ENCODE results near the gene SUPT4H1. TPM values are rescaled to one million over a fixed set of nuclear protein-coding genes. Genes with fewer than 3 reads are reported as not detected.

The SUPT4H1 gene
- total and polyA plus RNA-seq, 2 of the 4 experiments (the other 2 are of a cell fraction), result 51.6 to 129 TPM

DNA sequence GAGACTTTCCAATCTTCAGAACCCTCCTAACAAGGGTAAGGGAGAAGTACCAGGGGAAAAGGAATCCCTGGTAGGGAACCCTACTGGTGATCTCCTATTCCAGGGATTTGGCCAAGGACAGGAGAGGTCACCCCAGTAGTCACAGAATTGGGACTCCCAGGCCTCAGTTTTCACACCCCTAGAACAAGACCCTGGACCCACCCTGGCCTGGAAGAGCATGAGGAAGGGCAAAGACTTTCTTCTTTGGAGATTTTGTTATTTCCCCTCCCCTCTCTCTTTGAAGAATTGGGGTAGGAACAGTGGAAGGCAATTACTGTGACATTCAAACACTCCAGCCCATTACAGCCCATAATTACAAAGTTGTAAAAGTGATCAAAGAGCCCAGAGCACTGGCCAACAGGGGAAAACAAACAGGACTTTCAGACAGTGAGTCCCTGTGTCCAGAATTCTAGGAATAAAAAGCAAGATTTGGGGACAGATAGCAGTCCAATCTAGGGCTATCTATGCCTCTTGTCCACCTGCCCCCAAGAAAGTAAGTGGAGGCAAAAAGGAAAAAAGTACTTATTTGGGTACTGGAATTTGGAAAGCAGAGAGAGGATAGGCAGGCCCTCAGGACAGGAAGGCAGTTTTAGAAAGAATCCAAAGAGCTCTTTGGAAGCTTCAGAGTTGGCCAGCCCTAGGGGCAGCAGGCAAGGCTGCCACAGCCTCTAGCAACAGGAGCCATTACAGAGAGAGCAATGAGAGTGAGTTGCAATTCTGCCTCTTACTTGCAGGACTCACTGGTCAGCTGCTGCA, 13.4 kb upstream of the SUPT4H1 start:
- CTCF ChIA-PET, result no interaction called here
- Histone ChIP-seq H3K23ac (ENCODE audit: low read depth, low read length) (no peak overlapping the region), H2AK9ac (replicated peaks; ENCODE audit: low read depth, low read length, poor library complexity) (no peak overlapping the region), H3K4me3 (ENCODE audit: insufficient read depth, low read depth, low read length) (no peak overlapping the region), H3K18ac (ENCODE audit: low read depth, low read length) (no peak overlapping the region), H4K91ac (ENCODE audit: insufficient read depth, low read depth, low read length) (no peak overlapping the region), H3K9me3 (ENCODE audit: control insufficient read depth, insufficient read depth, low read length) (no peaks in the 10 kb centered on the region), H3K4ac (ENCODE audit: low read depth, low read length) (no peak overlapping the region), H2BK5ac (ENCODE audit: low read depth, low read length, poor library complexity, severe bottlenecking) (no peak overlapping the region), H2BK120ac (ENCODE audit: low read depth, low read length) (no peak overlapping the region), H4K20me1 (ENCODE audit: insufficient read depth, low read length) (no peaks in the 10 kb centered on the region), H2AFZ (replicated peaks; ENCODE audit: low read length, poor library complexity) (no peak overlapping the region), H3K9me1 (ENCODE audit: insufficient read depth, low read length) (no peaks in the 10 kb centered on the region), H3K27me3 (ENCODE audit: control insufficient read depth, insufficient read depth, low read length) (peaks cover 32% of the 10 kb centered on the region), H4K8ac (ENCODE audit: low read depth in 2 of 2, low read length in 2 of 2) (no peak overlapping the region), H3K4me2 (ENCODE audit: low read depth, low read length) (no peak overlapping the region), H3K14ac (replicated peaks; ENCODE audit: low read depth, low read length) (no peak overlapping the region), H2AK5ac (ENCODE audit: low read depth, low read length) (no peak overlapping the region), H3K79me1 (ENCODE audit: low read depth in 1 of 2, low read length in 2 of 2) (no peaks in the 10 kb centered on the region), H3K36me3 (ENCODE audit: control insufficient read depth, insufficient read depth, low read length) (no peaks in the 10 kb centered on the region), H4K5ac (ENCODE audit: low read depth, low read length) (no peak overlapping the region), H2BK20ac (ENCODE audit: low read depth, low read length) (no peak overlapping the region), H3K27ac (ENCODE audit: insufficient read depth, low read length) (no peak overlapping the region), H2BK15ac (ENCODE audit: low read depth, low read length) (no peak overlapping the region), H3K4me1 (ENCODE audit: control insufficient read depth, insufficient read depth, low read length) (no peaks in the 10 kb centered on the region), H3K9ac (ENCODE audit: low read depth, low read length) (no peak overlapping the region), H3K56ac (ENCODE audit: extremely low read depth, insufficient read depth, low read length) (no peak overlapping the region)
- ATAC-seq (ENCODE audit: low read depth) (no peak), DNase-seq (no peak)
- BruUV-seq (replicated peaks), result no TSS peak
- intact Hi-C loops (cut with micrococcal nuclease) (no loop called here), dilution Hi-C loops (cut with HindIII; ENCODE audit: low sequenced_read_pairs, unreplicated experiment) (no loop called here), in situ Hi-C loops (cut with MboI; ENCODE audit: low sequenced_read_pairs) (no loop called here)
- TF ChIP-seq MAZ (IDR thresholded peaks at IDR 0.05; ENCODE audit: borderline replicate concordance, low read depth, low read length) (no peak), POLR2A (IDR thresholded peaks at IDR 0.05; ENCODE audit: low read depth, low read length) (no peak), RFX5 (IDR thresholded peaks at IDR 0.05; ENCODE audit: low read depth, low read length) (no peak), MAFK (IDR thresholded peaks at IDR 0.05; ENCODE audit: low read depth, low read length) (no peak), CHD1 (IDR thresholded peaks at IDR 0.05; ENCODE audit: low read depth, low read length) (no peak), FOS (IDR thresholded peaks at IDR 0.05; ENCODE audit: low read depth, low read length) (no peak), RAD21 (IDR thresholded peaks at IDR 0.05; ENCODE audit: low read length) (no peak), CEBPB (IDR thresholded peaks at IDR 0.05; ENCODE audit: low read depth, low read length) (no peak), BHLHE40 (IDR thresholded peaks at IDR 0.05; ENCODE audit: low read depth, low read length) (no peak)
- TF ChIP-seq, protein P1, sequence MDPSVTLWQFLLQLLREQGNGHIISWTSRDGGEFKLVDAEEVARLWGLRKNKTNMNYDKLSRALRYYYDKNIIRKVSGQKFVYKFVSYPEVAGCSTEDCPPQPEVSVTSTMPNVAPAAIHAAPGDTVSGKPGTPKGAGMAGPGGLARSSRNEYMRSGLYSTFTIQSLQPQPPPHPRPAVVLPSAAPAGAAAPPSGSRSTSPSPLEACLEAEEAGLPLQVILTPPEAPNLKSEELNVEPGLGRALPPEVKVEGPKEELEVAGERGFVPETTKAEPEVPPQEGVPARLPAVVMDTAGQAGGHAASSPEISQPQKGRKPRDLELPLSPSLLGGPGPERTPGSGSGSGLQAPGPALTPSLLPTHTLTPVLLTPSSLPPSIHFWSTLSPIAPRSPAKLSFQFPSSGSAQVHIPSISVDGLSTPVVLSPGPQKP (IDR thresholded peaks at IDR 0.05; ENCODE audit: borderline replicate concordance, low read depth, low read length), result no peak
- POLR2A ChIA-PET (ENCODE audit: unreplicated experiment), result no interaction called here

All from IMR-90 (cell line).